DND-41 (cell line): ENCODE results near the gene LRRC27.
"Not testable (repeated sequence)": the region's sequence is repeated elsewhere in the genome, so short reads cannot be mapped to it uniquely, and the experiment has no call there.

Experiments
- ATAC-seq: fragments of 200-7000 bp; cut with Tn5 transposase; 3 replicates; pipeline ENCODE4 v1.9.1; 2021; ENCODE audit warnings: low read depth; ENCODE audit not compliant: insufficient read depth
- DNase-seq: peaks from one replicate; pipeline ENCODE4 v3.0.0-alpha.2; 2020
- H2AFZ ChIP-seq: 2 replicates; pipeline ENCODE4 v1.6.0; 2012; ENCODE audit warnings: low read depth, low read length
- H3K27ac ChIP-seq: 2 replicates; pipeline ENCODE4 v1.5.1; 2012; ENCODE audit warnings: low read length, inconsistent platforms
- H3K27me3 ChIP-seq: fragments of 200-600 bp; sonication (generic); 2 replicates; pipeline ENCODE4 v1.6.0; 2012; ENCODE audit warnings: low read length, mild to moderate bottlenecking, inconsistent platforms; ENCODE audit not compliant: insufficient read depth, poor library complexity
- H3K36me3 ChIP-seq: 2 replicates; pipeline ENCODE4 v1.5.1; 2012; ENCODE audit warnings: low read length, inconsistent platforms; ENCODE audit not compliant: insufficient read depth
- H3K4me1 ChIP-seq: 2 replicates; pipeline ENCODE4 v1.5.1; 2012; ENCODE audit warnings: mild to moderate bottlenecking, low read length; ENCODE audit not compliant: insufficient read depth
- H3K4me2 ChIP-seq: 2 replicates; pipeline ENCODE4 v1.6.0; 2012; ENCODE audit warnings: mild to moderate bottlenecking, moderate library complexity, low read length, inconsistent platforms; ENCODE audit not compliant: insufficient read depth
- H3K4me3 ChIP-seq, 2 experiments: fragments of 200-600 bp in 1 of 2; shearing (Covaris generic) in 1 of 2; 2 replicates each; pipeline ENCODE4 v1.5.1; 2012 to 2016; ENCODE audit warnings: inconsistent platforms in 2 of 2, low read length in 2 of 2, mild to moderate bottlenecking in 2 of 2, low read depth in 1 of 2, moderate library complexity in 1 of 2
- H3K79me2 ChIP-seq: 2 replicates; pipeline ENCODE4 v1.6.0; 2012; ENCODE audit warnings: low read length, inconsistent platforms; ENCODE audit not compliant: insufficient read depth
- H3K9ac ChIP-seq: 2 replicates; pipeline ENCODE4 v1.6.0; 2012; ENCODE audit warnings: low read depth, mild to moderate bottlenecking, inconsistent platforms, low read length, moderate library complexity
- H3K9me3 ChIP-seq: 2 replicates; pipeline ENCODE4 v1.5.1; 2012; ENCODE audit warnings: low read length, moderate library complexity, mild to moderate bottlenecking, inconsistent platforms; ENCODE audit not compliant: insufficient read depth, severe bottlenecking
- H4K20me1 ChIP-seq: 2 replicates; pipeline ENCODE4 v1.6.0; 2012; ENCODE audit warnings: low read length; ENCODE audit not compliant: insufficient read depth
- EZH2 ChIP-seq: IDR thresholded peaks from 3 replicates; pipeline ENCODE4 v1.6.1; 2012; ENCODE audit warnings: borderline replicate concordance, low read depth, mild to moderate bottlenecking, moderate library complexity, low read length, inconsistent platforms; ENCODE audit not compliant: severe bottlenecking
- TF ChIP-seq, protein P1 (sequence below): IDR thresholded peaks from 2 replicates; pipeline ENCODE4 v1.5.1; 2012; ENCODE audit warnings: borderline replicate concordance, low read length, moderate library complexity, mild to moderate bottlenecking; ENCODE audit not compliant: poor library complexity, severe bottlenecking; ENCODE audit errors: extremely low read depth

Gene LRRC27

DNA sequence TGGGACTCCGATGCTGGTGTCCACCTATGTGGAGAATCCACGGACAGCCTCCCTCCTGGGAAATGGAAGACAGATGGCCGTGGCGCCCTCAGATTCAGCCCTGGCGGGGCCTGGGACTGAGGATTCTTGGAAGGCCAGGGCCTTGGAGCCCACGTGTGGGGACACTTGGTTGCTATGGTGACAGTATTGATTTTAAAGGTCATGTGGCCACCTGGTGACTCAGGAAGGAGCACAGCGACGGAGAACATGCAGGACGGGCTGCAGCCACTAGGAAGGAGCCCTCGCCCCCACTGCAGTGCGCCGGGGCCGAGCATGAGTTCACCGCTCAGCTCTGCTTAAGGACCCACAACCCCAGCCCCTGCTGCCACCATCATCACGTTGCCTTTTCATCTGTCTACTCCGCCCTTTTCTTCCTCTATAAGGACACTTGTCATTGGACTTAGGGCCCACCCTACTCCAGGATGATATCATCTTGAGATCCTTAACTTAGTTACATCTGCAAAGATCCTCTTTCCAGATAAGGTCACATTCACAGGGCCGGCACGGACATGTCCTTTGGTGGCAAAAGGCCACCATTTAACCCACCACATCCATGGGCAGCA, 20.6 kb upstream of the LRRC27 start:
- Histone ChIP-seq H3K27me3 (no peaks in the 10 kb centered on the region), H3K4me3 (no peak overlapping the region), H3K27ac (no peak overlapping the region), H3K79me2 (no peaks in the 10 kb centered on the region), H3K9ac (no peak overlapping the region), H3K9me3 (peaks cover 8% of the 10 kb centered on the region), H4K20me1 (no peaks in the 10 kb centered on the region), H3K4me2 (no peak overlapping the region), H3K4me1 (no peaks in the 10 kb centered on the region), H2AFZ (no peak overlapping the region), H3K36me3 (no peaks in the 10 kb centered on the region)
- no peak for TF ChIP-seq EZH2
- TF ChIP-seq, protein P1, sequence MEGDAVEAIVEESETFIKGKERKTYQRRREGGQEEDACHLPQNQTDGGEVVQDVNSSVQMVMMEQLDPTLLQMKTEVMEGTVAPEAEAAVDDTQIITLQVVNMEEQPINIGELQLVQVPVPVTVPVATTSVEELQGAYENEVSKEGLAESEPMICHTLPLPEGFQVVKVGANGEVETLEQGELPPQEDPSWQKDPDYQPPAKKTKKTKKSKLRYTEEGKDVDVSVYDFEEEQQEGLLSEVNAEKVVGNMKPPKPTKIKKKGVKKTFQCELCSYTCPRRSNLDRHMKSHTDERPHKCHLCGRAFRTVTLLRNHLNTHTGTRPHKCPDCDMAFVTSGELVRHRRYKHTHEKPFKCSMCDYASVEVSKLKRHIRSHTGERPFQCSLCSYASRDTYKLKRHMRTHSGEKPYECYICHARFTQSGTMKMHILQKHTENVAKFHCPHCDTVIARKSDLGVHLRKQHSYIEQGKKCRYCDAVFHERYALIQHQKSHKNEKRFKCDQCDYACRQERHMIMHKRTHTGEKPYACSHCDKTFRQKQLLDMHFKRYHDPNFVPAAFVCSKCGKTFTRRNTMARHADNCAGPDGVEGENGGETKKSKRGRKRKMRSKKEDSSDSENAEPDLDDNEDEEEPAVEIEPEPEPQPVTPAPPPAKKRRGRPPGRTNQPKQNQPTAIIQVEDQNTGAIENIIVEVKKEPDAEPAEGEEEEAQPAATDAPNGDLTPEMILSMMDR: no peak
- ATAC-seq (no peak), DNase-seq (no peak)

DNA sequence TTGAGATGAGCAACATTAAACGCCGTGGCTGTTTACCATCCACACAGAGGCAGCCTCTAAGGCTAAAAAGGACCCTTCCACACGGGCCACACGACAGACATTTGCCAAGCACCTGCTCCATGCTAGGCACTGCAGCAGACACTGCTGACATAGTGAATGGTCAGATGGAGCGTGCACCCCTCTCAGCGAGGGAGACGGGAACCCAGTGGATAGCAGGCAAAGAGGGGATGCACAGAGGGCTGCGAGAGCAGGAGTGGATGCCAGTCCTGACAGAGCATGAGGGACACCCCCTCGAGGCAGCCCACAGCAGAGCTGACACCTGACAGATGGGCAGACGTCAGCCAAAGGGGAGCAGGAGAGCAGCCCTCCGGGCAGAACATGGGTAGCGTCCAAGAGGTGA, 18.7 kb upstream of the LRRC27 start:
- no peak overlapping the region for H3K9ac ChIP-seq
- no peak overlapping the region for H2AFZ ChIP-seq
- H3K36me3 ChIP-seq: no peaks in the 10 kb centered on the region
- H3K4me1 ChIP-seq: no peaks in the 10 kb centered on the region
- H3K9me3 ChIP-seq: peaks cover 8% of the 10 kb centered on the region
- no peak overlapping the region for H3K4me2 ChIP-seq
- no peak for DNase-seq
- no peaks in the 10 kb centered on the region for H3K79me2 ChIP-seq
- H3K27me3 ChIP-seq: no peaks in the 10 kb centered on the region
- H3K27ac ChIP-seq: no peak overlapping the region
- TF ChIP-seq, protein P1: no peak
- no peak for TF ChIP-seq EZH2
- no peak overlapping the region for H3K4me3 ChIP-seq
- no peaks in the 10 kb centered on the region for H4K20me1 ChIP-seq
- ATAC-seq: no peak

DNA sequence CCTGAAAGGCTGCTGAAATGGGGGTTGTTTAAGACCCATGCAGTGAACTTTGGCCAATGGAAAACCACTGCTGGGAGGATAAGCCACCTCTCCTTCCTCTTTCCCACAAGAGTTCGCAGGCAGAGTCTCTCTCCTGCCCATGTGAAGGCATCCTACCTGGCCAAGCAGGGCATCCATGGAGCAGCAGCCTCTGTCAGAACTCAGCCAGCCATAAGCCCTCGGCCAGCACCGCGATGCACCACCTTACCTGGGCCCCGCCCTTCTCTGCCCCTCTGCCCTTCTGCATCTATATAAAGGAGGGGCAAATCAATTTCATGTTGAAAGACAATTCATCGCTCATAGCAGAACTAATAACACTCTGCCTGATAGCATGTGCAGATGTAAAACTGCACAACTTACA, 18.1 kb upstream of the LRRC27 start:
- H2AFZ ChIP-seq: no peak overlapping the region
- peaks cover 8% of the 10 kb centered on the region for H3K9me3 ChIP-seq
- no peaks in the 10 kb centered on the region for H4K20me1 ChIP-seq
- H3K27ac ChIP-seq: no peak overlapping the region
- no peaks in the 10 kb centered on the region for H3K79me2 ChIP-seq
- H3K4me2 ChIP-seq: no peak overlapping the region
- H3K9ac ChIP-seq: no peak overlapping the region
- H3K4me1 ChIP-seq: no peaks in the 10 kb centered on the region
- ATAC-seq: no peak
- no peaks in the 10 kb centered on the region for H3K27me3 ChIP-seq
- H3K36me3 ChIP-seq: no peaks in the 10 kb centered on the region
- TF ChIP-seq EZH2: no peak
- TF ChIP-seq, protein P1: no peak
- no peak for DNase-seq
- H3K4me3 ChIP-seq: no peak overlapping the region

DNA sequence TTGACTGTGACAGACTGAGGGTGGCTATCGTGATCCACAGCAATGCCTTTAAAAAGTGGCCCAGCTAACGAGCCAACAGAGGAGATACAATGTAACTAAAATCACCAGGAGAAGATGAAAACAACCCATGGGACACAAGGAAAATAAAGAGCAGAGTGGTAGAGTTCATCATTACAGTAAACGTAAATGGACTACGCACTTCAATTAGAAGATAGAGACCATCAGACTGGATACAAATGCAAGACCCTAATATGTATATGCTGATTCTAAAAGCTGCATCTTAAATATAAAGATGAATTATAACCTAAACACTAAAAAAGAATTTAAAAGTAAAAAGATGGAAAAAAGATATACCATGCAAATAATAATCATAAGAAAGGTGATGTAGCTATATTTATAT, 17.7 kb upstream of the LRRC27 start:
- DNase-seq: no peak
- TF ChIP-seq, protein P1: no peak
- TF ChIP-seq EZH2: no peak

DNA sequence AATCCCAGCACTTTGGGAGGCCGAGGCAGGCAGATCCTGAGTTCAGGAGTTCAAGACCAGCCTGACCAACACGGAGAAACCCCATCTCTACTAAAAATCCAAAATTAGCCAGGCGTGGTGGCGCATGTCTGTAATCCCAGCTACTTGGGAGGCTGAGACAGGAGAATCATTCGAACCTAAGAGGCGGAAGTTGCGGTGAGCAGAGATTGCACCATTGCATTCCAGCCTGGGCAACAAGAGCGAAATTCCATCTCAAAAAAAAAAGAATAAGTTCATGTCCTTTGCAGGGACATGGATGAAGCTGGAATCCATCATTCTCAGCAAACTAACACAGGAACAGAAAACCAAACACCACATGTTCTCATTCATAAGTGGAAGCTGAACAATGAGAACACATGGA, 17.1 kb upstream of the LRRC27 start:
- not testable (repeated sequence) for H3K9me3 ChIP-seq, H3K4me2 ChIP-seq, H2AFZ ChIP-seq, H3K4me3 ChIP-seq, ATAC-seq, DNase-seq, H3K4me1 ChIP-seq, H3K27ac ChIP-seq, H3K9ac ChIP-seq, H3K79me2 ChIP-seq, H3K27me3 ChIP-seq, H4K20me1 ChIP-seq, H3K36me3 ChIP-seq

More for the DNA sequence above, 17.7 kb upstream of the LRRC27 start:
- Histone ChIP-seq H3K9me3 (peaks cover 8% of the 10 kb centered on the region), H3K4me3 (no peak overlapping the region), H3K4me1 (no peaks in the 10 kb centered on the region), H3K36me3 (no peaks in the 10 kb centered on the region), H2AFZ (no peak overlapping the region), H3K9ac (no peak overlapping the region), H3K27ac (no peak overlapping the region), H3K4me2 (no peak overlapping the region), H3K27me3 (no peaks in the 10 kb centered on the region), H4K20me1 (no peaks in the 10 kb centered on the region), H3K79me2 (no peaks in the 10 kb centered on the region)
- ATAC-seq: no peak
